ENCODE results near the gene AICDA. TPM values are rescaled to one million over a fixed set of nuclear protein-coding genes. Genes with fewer than 3 reads are reported as not detected.

The AICDA gene
- total and polyA plus RNA-seq, 2 experiments from 2014 or later: 0.31 TPM; not detected in 1

GRCh38 chr12:8584004-8584403 is 28.7 kb downstream of the AICDA start (continued):
- TF ChIP-seq ZNF462 (CRISPR knock-in tag; IDR thresholded peaks at IDR 0.05): no peak
- no peak for TF ChIP-seq ZNF114 (CRISPR knock-in tag; IDR thresholded peaks at IDR 0.05)

- H2AFZ ChIP-seq: peak overlapping the region; percentile 92
- ATAC-seq: no peak
- no peak overlapping the region for H3K4me3 Mint-ChIP-seq
- TF ChIP-seq ETS1 (IDR thresholded peaks at IDR 0.05) (no peak), JUNB (IDR thresholded peaks at IDR 0.05; ENCODE audit: unreplicated experiment) (no peak), ZNF114 (CRISPR knock-in tag; IDR thresholded peaks at IDR 0.05) (no peak), NANOG (IDR thresholded peaks at IDR 0.05; ENCODE audit: borderline replicate concordance) (no peak), ZNF331 (CRISPR knock-in tag; IDR thresholded peaks at IDR 0.05; ENCODE audit: low read depth) (no peak), REST (IDR thresholded peaks at IDR 0.05; ENCODE audit: unreplicated experiment) (no peak)
Observed at GRCh38 chr12:8581098-8581784, 31.4 kb downstream of the AICDA start.

More at GRCh38 chr12:8581098-8581784, 31.4 kb downstream of the AICDA start:
- Histone ChIP-seq H3K4me3 (no peak overlapping the region), H3K9me2 (ENCODE audit: insufficient read depth) (no peaks in the 10 kb centered on the region), H3K27ac (ENCODE audit: low read depth) (no peak overlapping the region), H4K20me1 (replicated peaks; ENCODE audit: insufficient read depth) (no peaks in the 10 kb centered on the region), H3K4me2 (no peak overlapping the region), H3K4me1 (ENCODE audit: insufficient read depth) (no peaks in the 10 kb centered on the region), H3K79me2 (replicated peaks; ENCODE audit: insufficient read depth) (no peaks in the 10 kb centered on the region), H3K36me3 (ENCODE audit: insufficient read depth) (no peaks in the 10 kb centered on the region), H3K27me3 (ENCODE audit: insufficient read depth) (no peaks in the 10 kb centered on the region), H3F3A (replicated peaks; ENCODE audit: low read depth) (no peaks in the 10 kb centered on the region)
- no peak for DNase-seq (ENCODE audit: low spot score)
- H3K9me3 Mint-ChIP-seq: no peaks in the 10 kb centered on the region
- peaks cover 6% of the 10 kb centered on the region for H3K27me3 Mint-ChIP-seq (ENCODE audit: insufficient read depth, low read depth, poor library complexity)
- no peak overlapping the region for H3K27ac Mint-ChIP-seq
- no peaks in the 10 kb centered on the region for H3K4me1 Mint-ChIP-seq
- H3K36me3 Mint-ChIP-seq (ENCODE audit: low read depth): no peaks in the 10 kb centered on the region

All from GM23338 (cell line).